T-helper 1 cell (primary cell): ENCODE results near the gene CCDC40.
A peak's percentile ranks its signal among the peaks of the same experiment; 100 is the strongest.
"Not testable (repeated sequence)": the region's sequence is repeated elsewhere in the genome, so short reads cannot be mapped to it uniquely, and the experiment has no call there.

Experiments used
- DNase-seq, 5 donors: peaks; one replicate each; pipeline ENCODE4 v3.0.0-alpha.2; 2012 to 2020
- total RNA-seq, 4 donors: gene quantifications; one replicate each; lab custom pipeline; 2026; lab: John Stamatoyannopoulos, UW

The CCDC40 gene
- total RNA-seq: 0.76 to 1.9 (median 1.5) reads per million in 4 donors

- peak; percentile 51 to 75 (median 65) for DNase-seq
Measured at GRCh38 chr17:80035937-80036714, at the start of gene CCDC40. Gene CCDC40 (plus strand): TSS chr17:80036642. CDS start chr17:80036663, 21 bp downstream.

GRCh38 chr17:79987187-79987934 lies 49.1 kb upstream of the CCDC40 start:
- DNase-seq: no peak

DNA sequence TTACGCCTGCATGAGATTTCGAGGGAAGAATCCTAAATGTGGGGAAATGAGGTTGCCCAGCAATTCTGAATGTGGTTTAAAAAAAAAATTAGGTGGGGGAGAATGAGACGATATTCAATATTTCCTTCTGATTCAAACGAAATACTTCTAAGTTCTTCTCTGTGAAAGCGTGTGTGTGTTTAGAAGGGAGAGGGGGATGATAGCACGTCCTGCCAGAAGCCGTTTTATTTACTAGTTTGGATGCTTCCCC lies 48.6 kb upstream of the CCDC40 start:
- DNase-seq: no peak

GRCh38 chr17:79988185-79988971 lies 48.1 kb upstream of the CCDC40 start:
- no peak for DNase-seq

GRCh38 chr17:79989106-79989835 lies 47.2 kb upstream of the CCDC40 start:
- no peak for DNase-seq

- no peak for DNase-seq
Measured at GRCh38 chr17:79990051-79990592, 46.3 kb upstream of the CCDC40 start.

DNA sequence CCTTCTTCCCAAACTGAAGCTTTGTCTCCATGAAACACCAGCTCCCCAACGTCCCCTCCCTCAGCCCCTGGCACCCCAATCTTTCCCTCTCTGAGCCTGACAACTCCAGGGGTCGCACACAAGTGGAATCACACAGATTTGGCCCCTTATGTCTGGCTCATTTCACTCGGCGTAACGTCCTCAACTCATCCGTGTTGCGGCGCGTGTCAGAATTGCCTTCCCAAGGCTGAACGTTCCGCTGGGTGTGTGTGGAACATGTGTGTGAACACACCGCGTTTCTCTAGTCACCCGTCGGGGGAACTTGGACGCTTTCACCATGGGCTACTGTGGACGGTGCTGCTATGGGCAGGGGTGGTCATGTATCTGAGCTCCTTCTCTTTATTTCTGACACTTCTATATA lies 45.7 kb upstream of the CCDC40 start:
- no peak for DNase-seq

DNA sequence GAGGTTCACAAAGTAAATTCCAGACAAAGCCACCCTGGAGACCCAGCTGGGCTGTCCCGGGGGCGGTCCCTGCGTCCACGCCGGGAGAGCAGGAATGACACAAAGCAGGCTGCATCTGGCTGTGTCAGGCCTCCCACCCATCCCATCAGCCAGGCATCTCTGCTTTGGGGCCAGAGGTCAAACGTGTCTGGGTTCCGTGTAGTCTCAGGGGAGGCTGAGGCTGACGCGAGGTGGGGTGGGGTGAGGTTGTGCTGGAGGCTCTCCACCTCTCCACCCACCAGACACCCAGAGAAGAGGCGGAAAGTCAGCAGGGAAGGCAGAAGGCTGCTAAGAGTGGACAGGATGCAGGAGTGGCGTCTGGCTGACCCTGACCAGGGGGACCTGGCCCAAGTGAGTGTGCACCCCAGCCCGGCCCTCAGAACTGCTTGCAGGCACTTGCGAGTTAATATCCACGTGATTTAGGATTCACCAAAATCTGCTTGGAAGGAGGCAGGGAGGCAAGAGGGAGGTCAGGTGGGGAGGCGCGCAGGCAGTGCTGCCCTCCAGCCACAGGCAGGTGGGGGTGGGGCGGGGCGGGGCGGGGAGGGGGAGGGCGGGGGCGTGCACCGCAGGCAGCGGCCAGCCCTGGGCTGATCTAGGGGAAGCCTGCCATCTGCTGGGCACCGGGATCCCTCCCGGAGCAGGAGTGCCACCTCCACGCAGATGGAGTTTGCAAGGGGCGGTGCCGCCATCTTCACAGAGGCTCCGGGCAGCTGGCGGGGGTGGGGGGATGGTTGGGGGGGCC lies 45.1 kb upstream of the CCDC40 start:
- DNase-seq: peak; percentile 56 to 85 (median 70)

- no peak for DNase-seq
Measured at GRCh38 chr17:79991924-79992648, 44.4 kb upstream of the CCDC40 start.

DNA sequence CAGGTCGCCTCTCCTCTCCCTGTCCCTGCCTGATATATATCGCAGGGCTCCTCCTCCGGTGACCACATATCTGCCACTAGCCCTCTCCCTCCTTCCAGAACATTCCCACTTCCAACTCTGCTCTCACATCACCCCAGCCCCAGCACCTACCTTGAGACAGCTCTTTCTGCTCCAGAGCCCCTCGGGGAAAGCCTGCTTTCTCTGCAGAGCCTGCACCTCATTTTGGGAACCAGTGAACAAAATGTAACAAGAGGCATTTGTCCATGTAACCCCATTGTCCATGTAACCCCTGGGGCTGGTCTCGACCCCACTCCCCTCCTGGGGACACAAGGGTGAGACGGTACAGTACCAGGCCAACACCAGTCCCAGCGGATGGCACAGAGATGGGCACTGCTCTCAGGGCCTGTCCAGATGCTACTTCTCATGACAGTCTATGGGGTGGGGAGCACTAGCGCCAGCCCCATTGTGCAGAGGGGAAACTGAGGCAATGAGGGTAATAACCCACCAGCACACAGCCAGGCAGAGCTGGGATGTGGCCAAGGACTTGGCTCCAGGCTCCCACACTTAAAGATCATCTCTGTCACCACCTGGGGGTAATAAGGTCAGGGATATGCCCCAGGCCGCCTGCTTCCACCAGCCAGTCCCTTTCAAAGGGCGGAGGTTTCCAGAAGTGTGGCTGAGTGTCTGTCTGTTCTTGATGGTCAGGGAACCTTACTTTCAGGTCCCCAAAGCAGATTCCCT lies 43.6 kb upstream of the CCDC40 start:
- no peak for DNase-seq

DNA sequence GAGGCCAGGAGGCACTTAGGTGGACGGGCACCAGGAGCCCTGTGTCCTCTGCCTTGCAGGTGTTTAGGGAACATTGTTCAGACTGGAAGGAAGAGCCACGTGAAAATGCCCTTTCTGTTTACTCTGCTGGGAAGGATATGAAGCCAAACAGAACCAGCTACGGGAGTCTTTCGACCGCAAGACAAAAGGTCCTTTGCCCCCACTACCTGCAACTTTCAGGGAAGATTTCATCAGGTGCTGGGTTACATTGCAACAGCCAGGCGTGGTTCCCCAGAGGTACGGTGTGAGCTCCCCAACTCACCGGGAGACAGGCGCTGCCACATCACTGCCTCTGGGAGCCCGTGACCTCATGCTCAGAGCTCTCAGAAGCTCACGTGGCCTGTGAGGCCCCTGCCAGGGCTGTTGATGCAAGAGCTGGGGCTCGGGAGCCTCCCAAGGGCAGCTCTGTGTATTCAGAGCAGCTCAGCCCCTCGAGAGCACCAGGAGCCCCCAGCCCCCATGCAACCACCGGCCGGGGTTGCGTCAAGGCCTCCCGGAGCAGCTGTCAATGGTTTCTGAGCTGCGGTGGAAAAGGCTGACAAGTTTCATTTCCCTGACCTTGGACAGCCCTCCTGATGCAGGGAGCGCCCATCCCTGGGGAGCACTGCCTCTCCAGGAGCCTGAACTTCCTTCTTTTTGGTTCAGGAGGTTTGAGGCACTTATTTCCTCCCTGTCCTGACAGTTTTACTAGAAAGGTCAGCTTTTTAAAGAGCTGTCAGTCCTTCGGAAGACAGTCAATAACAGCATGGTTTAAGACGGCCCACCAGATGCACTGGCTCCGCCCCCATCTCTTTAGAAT lies 42.8 kb upstream of the CCDC40 start:
- DNase-seq: peak in 1 of 5 donors; percentile 57

GRCh38 chr17:79994228-79994569 lies 42.2 kb upstream of the CCDC40 start:
- not testable (repeated sequence) for DNase-seq

DNA sequence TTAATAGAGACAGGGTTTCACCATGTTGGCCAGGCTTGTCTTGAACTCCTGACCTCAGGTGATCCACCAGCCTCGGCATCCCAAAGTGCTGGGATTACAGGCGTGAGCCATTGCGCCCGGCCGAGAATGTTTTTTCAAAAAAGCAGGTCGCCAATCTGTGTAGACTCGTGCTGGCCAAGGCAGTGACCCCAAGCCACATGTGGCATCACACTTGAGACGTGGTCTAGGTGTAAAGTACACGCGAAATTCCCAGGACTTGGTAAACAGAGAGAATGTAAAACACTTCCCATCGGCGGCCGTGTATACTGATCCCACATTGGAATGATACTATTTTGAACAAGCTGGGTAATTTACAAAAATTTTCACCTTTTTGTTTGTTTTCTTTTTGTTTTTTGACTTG lies 41.8 kb upstream of the CCDC40 start:
- DNase-seq: no peak

- DNase-seq: no peak
Measured at GRCh38 chr17:79995696-79996095, 40.7 kb upstream of the CCDC40 start.

DNA sequence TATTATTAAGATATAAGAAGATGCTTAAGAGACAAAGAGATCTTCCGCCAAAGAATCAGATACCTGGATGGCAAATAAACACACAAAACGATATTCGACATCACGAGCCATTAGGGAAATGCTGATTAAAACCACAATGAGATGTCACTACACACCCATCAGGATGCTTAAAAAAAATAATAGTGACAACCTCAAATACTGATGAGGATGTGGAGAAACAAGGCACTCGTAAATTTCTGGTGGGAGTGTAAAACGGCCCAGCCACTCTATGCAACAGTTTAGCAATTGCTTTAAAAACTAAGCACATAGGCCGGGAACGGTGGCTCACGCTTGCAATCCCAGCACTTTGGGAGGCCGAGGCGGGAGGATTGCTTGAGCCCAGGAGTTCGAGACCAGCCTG lies 40.2 kb upstream of the CCDC40 start:
- DNase-seq: no peak

GRCh38 chr17:79997011-79997660 lies 39.3 kb upstream of the CCDC40 start:
- DNase-seq: peak; percentile 51 to 98 (median 69)

DNA sequence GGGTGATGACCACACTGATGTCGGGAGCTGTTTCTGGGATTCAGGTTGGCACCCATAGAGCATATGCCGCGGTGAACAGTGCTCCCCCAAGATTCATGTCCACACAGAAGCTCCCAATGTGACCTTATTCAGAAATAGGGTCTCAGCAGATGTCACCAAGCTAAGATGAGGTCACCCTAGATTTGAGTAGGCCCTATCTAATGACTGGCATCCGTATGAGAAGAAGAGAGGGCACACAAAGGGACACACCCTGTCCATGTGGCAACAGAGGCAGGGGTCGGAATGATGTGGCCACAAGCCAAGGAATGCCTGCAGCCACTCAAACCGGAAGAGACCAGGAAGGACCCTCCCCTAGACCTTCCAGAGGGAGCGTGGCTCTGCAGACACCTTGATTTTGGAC lies 36.3 kb upstream of the CCDC40 start:
- DNase-seq: no peak

DNA sequence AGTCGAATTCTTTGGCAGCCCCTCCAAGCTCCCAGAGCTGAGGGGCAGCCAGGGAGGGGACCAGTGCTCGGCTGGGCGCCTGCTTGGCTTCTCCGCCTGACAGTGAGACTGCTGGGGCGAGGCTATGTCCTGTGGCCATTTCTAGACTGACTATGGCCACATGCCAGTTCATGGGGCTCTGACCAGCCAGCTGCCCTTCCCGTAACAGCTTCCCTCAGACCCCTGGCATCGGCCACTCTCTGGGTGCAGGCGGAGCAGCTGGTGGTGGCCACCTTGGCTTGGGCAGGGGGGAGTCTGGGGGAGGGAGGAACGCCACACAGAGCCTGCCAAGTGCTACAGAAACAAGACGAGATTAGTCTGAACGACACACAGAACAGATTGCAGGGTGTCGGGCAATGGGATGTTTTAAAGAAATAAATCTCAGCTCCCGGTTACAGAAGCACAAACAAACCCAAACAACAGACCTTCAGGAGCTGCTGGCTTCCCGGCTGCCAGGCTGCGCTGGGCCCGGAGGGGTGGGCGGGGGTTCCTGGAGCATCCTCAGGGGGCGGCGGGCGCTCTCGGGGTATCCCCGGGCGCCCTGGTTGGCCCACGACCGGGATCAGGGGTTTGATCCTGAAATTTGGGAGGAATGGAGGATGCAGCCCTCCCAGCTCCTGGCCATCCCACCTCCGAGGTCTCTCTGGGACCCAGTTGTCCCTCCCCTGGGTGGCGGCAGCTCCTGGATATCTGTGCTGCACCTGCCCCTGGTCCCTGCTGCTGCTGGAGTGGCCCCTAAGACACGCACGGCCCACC lies 35.3 kb upstream of the CCDC40 start:
- no peak for DNase-seq
